ENCODE results near the gene SDHD. TPM values are rescaled to one million over a fixed set of nuclear protein-coding genes. Genes with fewer than 3 reads are reported as not detected.

The SDHD gene
- total RNA-seq (10 to 100 TPM; 30.4 to 49.9 (median 39.7) TPM), polyA plus RNA-seq (10 to 100 TPM; 28.5 to 53.1 TPM)

- TF ChIP-seq CTCF (IDR thresholded peaks at IDR 0.05), result no peak
- FAIRE-seq, result peak; percentile 60
- ATAC-seq, result peak; percentile 97 to 99 (median 98)
- WGBS, 2 donors, result 0% methylated on average over 45 of the region's 45 CpGs
- DNase-seq, result peak; percentile 93 to 98 (median 96)
- peaks cover 0 to 53% (median 25%) of the 10 kb centered on the region in 3 donors for H3K36me3 ChIP-seq
- peak within 1 kb of the TSS; percentile 35 to 70 (median 58) for H3K27ac ChIP-seq
- H3K9me3 ChIP-seq, result no peaks in the 10 kb centered on the region
- intact Hi-C loops (cut with DNase I), result no loop called here
- H3K27me3 ChIP-seq, result no peaks in the 10 kb centered on the region
- peaks cover 12 to 16% (median 15%) of the 10 kb centered on the region in 3 donors for H3K4me1 ChIP-seq
- peak within 1 kb of the TSS; percentile 46 to 80 (median 64) for H3K4me3 ChIP-seq
Measured at GRCh38 chr11:112086422-112087191, at the start of gene SDHD, which contains the start of gene TIMM8B. SDHD (plus strand) TSS chr11:112086873; CDS start chr11:112086908, 35 bp downstream. TIMM8B (minus strand) TSS chr11:112086756; CDS start chr11:112086723, 33 bp downstream.

- intact Hi-C loops (cut with DNase I), result no loop called here
- Histone ChIP-seq H3K4me3 (no peak overlapping the region), H3K9me3 (no peaks in the 10 kb centered on the region), H3K27ac (no peak overlapping the region), H3K27me3 (no peaks in the 10 kb centered on the region), H3K4me1 (peaks cover 0 to 1% (median 0%) of the 10 kb centered on the region in 3 donors), H3K36me3 (peaks cover 0 to 17% (median 7%) of the 10 kb centered on the region in 3 donors)
- TF ChIP-seq CTCF (IDR thresholded peaks at IDR 0.05), result no peak
- FAIRE-seq (no peak), DNase-seq (no peak), ATAC-seq (no peak)
Measured at GRCh38 chr11:112037527-112037926, 49.1 kb upstream of the SDHD start.

- Histone ChIP-seq H3K27ac (no peak overlapping the region), H3K9me3 (no peaks in the 10 kb centered on the region), H3K27me3 (no peaks in the 10 kb centered on the region), H3K4me3 (no peak overlapping the region), H3K36me3 (peaks cover 0 to 22% (median 7%) of the 10 kb centered on the region in 3 donors), H3K4me1 (peaks cover 0 to 8% (median 0%) of the 10 kb centered on the region in 3 donors)
- WGBS, 2 donors, result 62 to 68% methylated on average over 6 of the region's 6 CpGs
- TF ChIP-seq CTCF (IDR thresholded peaks at IDR 0.05), result no peak
- no peak for FAIRE-seq
- ATAC-seq, result peak in 1 of 4 donors; percentile 34
- intact Hi-C loops (cut with DNase I), result no loop called here
- DNase-seq, result no peak
Measured at GRCh38 chr11:112042161-112042960, 44.3 kb upstream of the SDHD start.

GRCh38 chr11:112042961-112043304 lies 43.7 kb upstream of the SDHD start:
- TF ChIP-seq CTCF (IDR thresholded peaks at IDR 0.05), result no peak
- H3K27me3 ChIP-seq, result no peaks in the 10 kb centered on the region
- WGBS, 2 donors, result 93 to 98% methylated on average over 2 of the region's 2 CpGs
- no peak overlapping the region for H3K4me3 ChIP-seq
- ATAC-seq (no peak), FAIRE-seq (no peak), DNase-seq (no peak)
- peaks cover 0 to 16% (median 3%) of the 10 kb centered on the region in 3 donors for H3K36me3 ChIP-seq
- H3K9me3 ChIP-seq, result no peaks in the 10 kb centered on the region
- peaks cover 0 to 8% (median 0%) of the 10 kb centered on the region in 3 donors for H3K4me1 ChIP-seq
- intact Hi-C loops (cut with DNase I), result no loop called here
- no peak overlapping the region for H3K27ac ChIP-seq
